Measurements from ENCODE around the gene VAV3. TPM values are rescaled to one million over a fixed set of nuclear protein-coding genes. Genes with fewer than 3 reads are reported as not detected.

The VAV3 gene
- total and polyA plus RNA-seq, 2 of the 8 experiments (the other 6 are each of a cell fraction or from before 2014, with no cell fraction given) = 2.9 to 7.9 TPM

- no peak for FAIRE-seq
- no peak overlapping the region for H2AFZ ChIP-seq (ENCODE audit: low read length)
- H4K5ac ChIP-seq (ENCODE audit: insufficient read length, low read depth, low read length) = no peak overlapping the region
- H3K27me3 ChIP-seq (replicated peaks in 1 of 4; ENCODE audit: control insufficient read depth in 3 of 4, extremely low read depth in 1 of 4, insufficient read depth in 3 of 4, low read length in 3 of 4) = no peaks in the 10 kb centered on the region
- no peak overlapping the region for H3K23ac ChIP-seq (ENCODE audit: insufficient read length)
- no peaks in the 10 kb centered on the region for H3K79me2 ChIP-seq (ENCODE audit: control insufficient read depth in 1 of 2, insufficient read depth in 2 of 2, low read length in 2 of 2)
- H3K4me3 ChIP-seq (ENCODE audit: extremely low read depth in 1 of 4, insufficient read depth in 2 of 4, low read depth in 3 of 4, low read length in 4 of 4) = no peak overlapping the region
- H3K14ac ChIP-seq (ENCODE audit: insufficient read length) = no peak overlapping the region
- H2BK12ac ChIP-seq (ENCODE audit: low read depth, low read length) = no peak overlapping the region
- ChIA-PET POLR2A (ENCODE audit: partially characterized antibody) (no interaction called here), CTCF (ENCODE audit: partially characterized antibody) (interaction anchor here (1.0 to 4.7 kb wide), 3 partner anchors 17 to 203 kb away, joined by 3 to 27 read pairs (median 3); no protein-coding TSS in a partner anchor)
- H3K9me3 ChIP-seq (ENCODE audit: insufficient read depth in 2 of 2, low read depth in 1 of 2, low read length in 1 of 2) = no peaks in the 10 kb centered on the region; a peak in 1 of 4 replicates
- no peak overlapping the region for H2BK120ac ChIP-seq (replicated peaks; ENCODE audit: low read depth, low read length)
- H4K91ac ChIP-seq (replicated peaks; ENCODE audit: insufficient read length, low read length) = no peak overlapping the region
- H3K4ac ChIP-seq (replicated peaks; ENCODE audit: insufficient read length, low read depth, low read length) = no peak overlapping the region
- H3K27ac ChIP-seq (ENCODE audit: low read depth, low read length) = no peak overlapping the region
- H3K36me3 ChIP-seq (ENCODE audit: control insufficient read depth in 2 of 4, insufficient read depth in 4 of 4, low read length in 3 of 4) = no peaks in the 10 kb centered on the region
- H2AK5ac ChIP-seq (ENCODE audit: low read depth, low read length) = no peak overlapping the region
- no peaks in the 10 kb centered on the region; the same call in 1 of the 2 replicates for H3K23me2 ChIP-seq (ENCODE audit: low read depth, low read length)
- no peak overlapping the region for H2BK20ac ChIP-seq (ENCODE audit: low read length)
- H4K8ac ChIP-seq (ENCODE audit: extremely low read depth, insufficient read depth, low read length) = no peak overlapping the region
- no peak overlapping the region for H2BK15ac ChIP-seq (ENCODE audit: low read length)
- no peaks in the 10 kb centered on the region for H4K20me1 ChIP-seq (replicated peaks in 1 of 2; ENCODE audit: control insufficient read depth in 1 of 2, insufficient read depth in 2 of 2, low read length in 2 of 2)
- no peak overlapping the region for H3K4me2 ChIP-seq (ENCODE audit: insufficient read depth in 1 of 2, low read depth in 2 of 2, low read length in 2 of 2)
- DNase-seq (ENCODE audit: low read depth in 1 of 2, low spot score in 2 of 2) = no peak
- no peaks in the 10 kb centered on the region for H3K4me1 ChIP-seq (replicated peaks in 1 of 4; ENCODE audit: control insufficient read depth in 3 of 4, insufficient read depth in 4 of 4, low read length in 3 of 4)
- no peak overlapping the region for H3K9ac ChIP-seq (replicated peaks in 1 of 4; ENCODE audit: extremely low read depth in 1 of 4, low read depth in 3 of 4, low read length in 3 of 4)
- no peak overlapping the region for H3K18ac ChIP-seq (ENCODE audit: extremely low read depth, low read length)
- no peak overlapping the region for H3K56ac ChIP-seq (replicated peaks; ENCODE audit: insufficient read length, low read depth, low read length)
- 76% methylated on average over 4 of the region's 4 CpGs; no CpG with 5 or more reads in 1 of the 2 experiments for WGBS, 2 experiments (ENCODE audit: extremely low coverage in 1 of 2, insufficient coverage in 1 of 2, insufficient read length in 1 of 2, insufficient replicate concordance in 2 of 2, low coverage in 1 of 2, low lambda C conversion rate in 2 of 2, missing lambda C conversion rate in 1 of 2)
- TF ChIP-seq BACH1 (IDR thresholded peaks at IDR 0.05; ENCODE audit: low read length) (no peak), KDM4A (IDR thresholded peaks at IDR 0.05; ENCODE audit: low read depth, low read length, severe bottlenecking) (no peak), USF2 (IDR thresholded peaks at IDR 0.05; ENCODE audit: low read length) (no peak), CHD2 (IDR thresholded peaks at IDR 0.05; ENCODE audit: low read length) (no peak), GABPA (IDR thresholded peaks at IDR 0.05; ENCODE audit: borderline replicate concordance, insufficient read depth, low read length) (no peak), SUZ12 (IDR thresholded peaks at IDR 0.05; ENCODE audit: low read length) (no peak), ASH2L (IDR thresholded peaks at IDR 0.05; ENCODE audit: low read length) (no peak), SRF (IDR thresholded peaks at IDR 0.05; ENCODE audit: low read depth, low read length) (no peak)
- H3K79me1 ChIP-seq (ENCODE audit: low read depth, low read length) = no peaks in the 10 kb centered on the region
- H2BK5ac ChIP-seq (ENCODE audit: low read depth, low read length) = no peak overlapping the region
Observed at GRCh38 chr1:107545879-107546278, 419.1 kb downstream of the VAV3 start.
